Activated CD4-positive, alpha-beta memory T cell treated with anti-CD3 and anti-CD28 coated beads for 36 hours (primary cell): ENCODE measurements around the gene AKAP7. TPM values are rescaled to one million over a fixed set of nuclear protein-coding genes. Genes with fewer than 3 reads are reported as not detected.

ENCODE experiments used
- CTCF ChIA-PET: fragments of 350-600 bp; sonication (Branson Sonifier 250); formaldehyde crosslinking; loops from one replicate; lab custom pipeline; 2021; ENCODE audit warnings: antibody characterized with exemption, inconsistent platforms; lab: Charles Lee
- POLR2A ChIA-PET: fragments of 350-600 bp; sonication (Branson Sonifier 250); formaldehyde crosslinking; loops from one replicate; lab custom pipeline; 2021; ENCODE audit warnings: antibody characterized with exemption; lab: Charles Lee
- DNase-seq: peaks from one replicate; pipeline ENCODE4 v3.0.0-alpha.2; 2020
- H3K27ac Mint-ChIP-seq: one replicate; pipeline ENCODE4 v1.8.0; 2021; ENCODE audit warnings: mixed read lengths
- H3K27me3 Mint-ChIP-seq: one replicate; pipeline ENCODE4 v1.8.0; 2021; ENCODE audit warnings: mixed read lengths
- H3K36me3 Mint-ChIP-seq: one replicate; pipeline ENCODE4 v1.8.0; 2021; ENCODE audit warnings: mixed read lengths
- H3K4me1 Mint-ChIP-seq: one replicate; pipeline ENCODE4 v1.8.0; 2021; ENCODE audit warnings: low read depth, mixed read lengths
- H3K4me3 Mint-ChIP-seq: one replicate; pipeline ENCODE4 v1.8.0; 2021; ENCODE audit warnings: mild to moderate bottlenecking, mixed read lengths
- H3K9me3 Mint-ChIP-seq: one replicate; pipeline ENCODE4 v1.8.0; 2021; ENCODE audit warnings: mixed read lengths
- intact Hi-C: fragments of 100-400 bp; cut with micrococcal nuclease; formaldehyde crosslinking; loops from one replicate; pipeline ENCODE4 v1.15.1; 2023
- total RNA-seq, 2 experiments: library from RNA; stranded (reverse); gene quantifications; one replicate each; pipeline ENCODE4 v1.2.3, GENCODE V29; 2021

The AKAP7 gene
- total RNA-seq, 2 experiments from 2014 or later, result 4.0 to 4.3 TPM

DNA sequence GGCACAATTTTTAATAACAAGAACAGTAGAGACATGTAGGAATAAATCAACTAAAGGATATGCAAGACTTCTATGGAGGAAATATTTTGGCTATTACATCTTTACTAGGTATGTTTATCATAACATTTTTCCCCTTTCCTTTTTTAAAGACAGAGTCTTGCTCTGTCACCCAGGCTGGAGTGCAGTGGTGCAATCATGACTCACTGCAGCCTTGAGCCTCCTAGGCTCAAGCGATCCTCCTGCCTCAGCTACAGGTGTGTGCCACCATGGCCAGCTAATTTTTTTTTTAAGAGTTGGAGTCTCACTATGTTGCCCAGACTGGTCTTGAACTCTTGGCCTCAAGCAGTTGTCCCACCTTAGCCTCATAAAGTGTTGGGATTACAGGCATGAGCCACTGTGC, 37.0 kb downstream of the AKAP7 start:
- no peak overlapping the region for H3K27ac Mint-ChIP-seq
- CTCF ChIA-PET, result no interaction called here
- POLR2A ChIA-PET, result no interaction called here
- no peak overlapping the region for H3K4me3 Mint-ChIP-seq
- DNase-seq, result no peak
- intact Hi-C loops, result no loop called here
- H3K36me3 Mint-ChIP-seq, result no peaks in the 10 kb centered on the region
- no peaks in the 10 kb centered on the region for H3K9me3 Mint-ChIP-seq
- no peaks in the 10 kb centered on the region for H3K27me3 Mint-ChIP-seq
- H3K4me1 Mint-ChIP-seq, result no peaks in the 10 kb centered on the region

DNA sequence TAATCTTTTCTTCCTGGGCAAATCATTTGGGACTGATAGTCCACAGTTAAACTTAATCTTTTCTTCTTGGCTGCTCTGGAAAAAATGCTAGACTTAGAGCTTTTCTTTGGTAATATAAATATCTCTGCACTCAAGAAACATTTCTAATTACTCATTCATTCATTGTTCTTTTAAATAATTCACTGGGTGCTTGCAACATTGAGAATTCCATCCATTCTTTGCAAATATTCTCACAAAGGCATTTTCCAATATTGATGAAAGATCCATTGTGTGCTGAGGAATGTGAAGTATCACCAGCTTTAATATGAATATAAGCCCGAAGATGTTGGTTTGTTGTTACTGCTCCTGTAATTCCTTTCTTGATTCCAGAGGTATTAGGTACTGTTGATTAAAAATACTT, 38.4 kb downstream of the AKAP7 start:
- CTCF ChIA-PET, result interaction anchor here (1.3 kb wide), 1 partner anchor 9 kb away, joined by 5 read pairs; no protein-coding TSS in a partner anchor
- H3K27me3 Mint-ChIP-seq, result no peaks in the 10 kb centered on the region
- POLR2A ChIA-PET, result no interaction called here
- no peak for DNase-seq
- no peaks in the 10 kb centered on the region for H3K9me3 Mint-ChIP-seq
- intact Hi-C loops, result no loop called here
- no peak overlapping the region for H3K27ac Mint-ChIP-seq
- no peaks in the 10 kb centered on the region for H3K4me1 Mint-ChIP-seq
- no peaks in the 10 kb centered on the region for H3K36me3 Mint-ChIP-seq
- H3K4me3 Mint-ChIP-seq, result no peak overlapping the region

DNA sequence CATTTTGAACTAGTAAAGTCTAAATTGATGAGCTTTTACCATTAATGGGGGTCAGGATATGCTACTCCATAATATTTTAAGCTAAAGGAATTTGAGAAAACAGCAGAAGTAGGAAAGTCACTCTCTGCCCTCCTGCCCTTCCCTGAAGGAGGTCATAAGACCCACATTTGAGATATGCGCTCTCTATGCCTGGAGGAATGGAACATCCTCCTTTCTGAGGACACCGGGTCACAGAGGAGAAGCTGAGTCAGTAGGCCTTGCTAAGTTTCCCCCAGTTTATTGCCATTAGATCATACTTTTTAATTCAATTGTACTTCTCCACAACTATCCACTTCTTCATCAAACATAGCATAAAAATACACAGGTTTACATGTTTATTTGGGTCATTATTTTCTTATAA, 40.3 kb downstream of the AKAP7 start:
- no peak for DNase-seq
- Mint-ChIP-seq H3K4me1 (no peaks in the 10 kb centered on the region), H3K27me3 (no peaks in the 10 kb centered on the region), H3K36me3 (no peaks in the 10 kb centered on the region), H3K27ac (no peak overlapping the region), H3K4me3 (no peak overlapping the region), H3K9me3 (no peaks in the 10 kb centered on the region)
- ChIA-PET CTCF (no interaction called here), POLR2A (no interaction called here)
- intact Hi-C loops, result no loop called here

DNA sequence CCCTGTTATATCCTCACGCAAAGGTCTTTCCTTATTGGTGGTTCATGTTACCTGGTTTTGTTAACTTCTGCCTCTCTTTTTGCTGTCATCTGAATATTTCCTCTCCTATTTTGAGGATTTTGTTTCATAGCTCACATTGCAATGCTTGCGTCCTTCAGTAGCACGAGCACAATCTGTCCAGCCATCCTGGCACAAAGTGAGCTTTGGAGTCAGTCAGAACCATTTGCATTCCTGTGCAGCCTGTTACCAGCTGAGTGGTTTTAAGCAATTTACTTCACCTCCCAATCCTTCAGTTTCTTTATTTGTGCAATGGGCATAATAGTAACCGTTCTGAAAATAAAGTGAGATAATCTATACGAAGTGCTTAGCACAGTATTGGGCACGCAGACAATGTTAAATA, 42.7 kb downstream of the AKAP7 start:
- ChIA-PET CTCF (interaction anchor here (1.8 kb wide), 1 partner anchor 355 kb away, joined by 4 read pairs; no protein-coding TSS in a partner anchor), POLR2A (no interaction called here)
- no peak for DNase-seq
- Mint-ChIP-seq H3K27ac (no peak overlapping the region), H3K4me1 (peaks cover 3% of the 10 kb centered on the region), H3K9me3 (no peaks in the 10 kb centered on the region), H3K36me3 (no peaks in the 10 kb centered on the region), H3K4me3 (no peak overlapping the region), H3K27me3 (no peaks in the 10 kb centered on the region)
- intact Hi-C loops, result no loop called here

DNA sequence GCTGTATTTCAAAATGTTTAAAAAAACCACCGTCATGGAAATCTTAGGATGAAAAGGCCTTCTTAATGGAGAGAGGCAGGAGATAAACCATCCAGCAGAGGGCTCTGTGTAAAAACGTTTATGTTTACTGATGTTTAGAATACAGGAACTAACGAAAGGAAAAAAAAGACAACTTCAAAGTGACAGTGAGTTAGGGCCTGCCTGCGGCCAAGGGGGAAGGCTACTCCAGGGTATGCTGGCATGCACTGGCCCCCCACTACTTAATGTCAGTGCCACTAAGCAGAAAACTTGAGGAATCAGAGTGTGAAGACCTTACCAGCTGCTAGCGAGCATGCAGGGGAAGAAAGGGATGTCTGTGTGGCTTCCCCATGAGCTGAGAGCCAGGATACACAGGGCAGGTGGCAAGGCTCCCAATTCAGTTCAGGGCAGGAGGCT, 47.7 kb downstream of the AKAP7 start:
- Mint-ChIP-seq H3K27ac (no peak overlapping the region), H3K27me3 (no peaks in the 10 kb centered on the region), H3K36me3 (no peaks in the 10 kb centered on the region), H3K4me1 (peaks cover 9% of the 10 kb centered on the region), H3K4me3 (no peak overlapping the region), H3K9me3 (no peaks in the 10 kb centered on the region)
- no peak for DNase-seq
- CTCF ChIA-PET, result interaction anchor here (0.8 to 6.1 kb wide), 15 partner anchors 9 to 445 kb away, joined by 3 to 65 read pairs (median 4); partner anchors contain the start of gene MED23
- POLR2A ChIA-PET, result no interaction called here
- intact Hi-C loops, result loop anchor here (1.0 to 2.0 kb wide), 2 partner anchors 14 to 351 kb away; no protein-coding TSS in a partner anchor

DNA sequence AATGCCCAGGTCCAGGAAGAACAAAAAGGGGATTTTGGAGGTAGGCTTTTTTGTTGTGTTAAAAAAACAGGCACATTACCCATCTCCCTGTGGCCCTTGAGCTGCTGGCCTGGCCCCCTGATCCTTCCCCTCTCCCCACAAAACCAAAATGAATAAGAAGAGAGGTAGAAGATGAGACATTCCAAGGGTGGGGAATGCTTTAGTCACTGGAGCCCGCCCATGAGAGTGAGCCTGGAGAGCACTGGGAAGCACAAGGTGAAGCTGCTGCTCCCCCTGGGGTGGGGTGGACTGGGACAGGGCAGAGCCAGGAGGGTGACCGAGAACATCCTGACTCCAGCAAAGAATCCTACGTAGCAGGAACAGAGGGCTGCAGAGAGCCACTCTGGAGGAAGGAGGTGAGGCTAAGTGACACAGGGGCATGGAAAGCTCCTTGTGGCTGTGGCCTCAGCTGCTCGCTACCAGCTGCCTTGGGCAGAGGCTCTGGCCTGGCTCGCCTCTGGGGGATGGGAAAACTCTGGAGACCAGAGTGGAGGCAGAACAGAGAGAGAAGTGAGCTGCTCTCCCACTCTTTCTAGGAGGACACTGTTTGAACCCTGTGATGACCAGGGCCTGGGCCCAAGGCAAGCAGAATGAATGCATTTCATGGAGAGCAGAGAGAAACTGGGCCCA, 48.3 kb downstream of the AKAP7 start:
- Mint-ChIP-seq H3K27ac (no peak overlapping the region), H3K27me3 (no peaks in the 10 kb centered on the region), H3K4me3 (no peak overlapping the region), H3K4me1 (peaks cover 9% of the 10 kb centered on the region), H3K36me3 (no peaks in the 10 kb centered on the region), H3K9me3 (no peaks in the 10 kb centered on the region)
- ChIA-PET POLR2A (no interaction called here), CTCF (interaction anchor here (0.8 to 6.1 kb wide), 12 partner anchors 8 to 445 kb away, joined by 3 to 65 read pairs (median 4); partner anchors contain the start of gene MED23)
- intact Hi-C loops, result loop anchor here (1.0 to 2.0 kb wide), 2 partner anchors 13 to 351 kb away; no protein-coding TSS in a partner anchor
- no peak for DNase-seq

DNA sequence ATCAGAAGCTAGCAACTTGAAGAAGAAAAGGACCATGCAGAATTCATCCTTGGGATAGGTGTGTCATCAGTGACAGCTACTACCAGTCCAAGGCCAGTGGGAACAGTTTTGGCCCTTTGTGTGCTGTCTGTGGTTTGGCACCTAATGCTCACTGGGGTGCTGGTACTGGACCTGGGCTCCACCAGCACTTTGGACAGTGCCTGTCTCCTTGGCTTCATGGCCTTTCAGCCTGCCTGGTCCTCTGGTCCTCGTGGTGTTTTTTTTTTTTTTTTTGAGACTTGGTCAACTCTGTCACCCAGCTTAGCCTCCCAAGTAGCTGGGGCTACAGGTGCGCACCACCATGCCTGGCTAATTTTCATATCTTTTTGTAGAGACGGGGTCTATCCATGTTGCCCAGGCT, 56.3 kb downstream of the AKAP7 start:
- Mint-ChIP-seq H3K4me1 (no peaks in the 10 kb centered on the region), H3K27ac (no peak overlapping the region), H3K27me3 (no peaks in the 10 kb centered on the region), H3K9me3 (peaks cover 30% of the 10 kb centered on the region), H3K36me3 (peaks cover 28% of the 10 kb centered on the region), H3K4me3 (no peak overlapping the region)
- POLR2A ChIA-PET, result no interaction called here
- no peak for DNase-seq
- intact Hi-C loops, result loop anchor here (10.0 kb wide), 1 partner anchor 603 kb away; no protein-coding TSS in a partner anchor
- CTCF ChIA-PET, result interaction anchor here (1.3 to 2.1 kb wide), 2 partner anchors 8 to 9 kb away, joined by 3 to 5 read pairs; no protein-coding TSS in a partner anchor

DNA sequence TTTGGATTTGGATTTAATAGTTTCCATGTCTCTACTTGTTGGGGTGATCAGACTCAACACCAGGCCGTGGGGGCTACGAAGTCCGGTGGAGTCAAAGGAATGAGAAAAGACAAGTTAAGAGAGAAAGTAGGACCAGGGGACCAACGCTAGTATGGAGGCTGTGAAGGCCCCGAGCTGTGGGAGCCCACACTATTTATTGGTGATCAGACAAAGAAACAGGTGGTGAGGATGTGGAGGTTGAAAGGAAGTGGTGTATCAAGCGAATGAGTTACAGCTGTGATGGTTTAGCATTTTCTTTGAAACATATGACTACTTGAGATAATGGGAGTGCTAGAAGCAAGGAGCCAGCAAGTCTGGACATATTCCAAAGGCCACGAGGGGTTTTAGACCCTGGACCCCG, 62.4 kb downstream of the AKAP7 start:
- Mint-ChIP-seq H3K27me3 (no peaks in the 10 kb centered on the region), H3K4me1 (peaks cover 42% of the 10 kb centered on the region), H3K27ac (peak overlapping the region; percentile 93), H3K4me3 (peak overlapping the region; percentile 3), H3K36me3 (peaks cover 21% of the 10 kb centered on the region), H3K9me3 (peaks cover 24% of the 10 kb centered on the region)
- ChIA-PET CTCF (interaction anchor here (3.3 to 3.4 kb wide), 3 partner anchors 322 to 431 kb away, joined by 13 to 77 read pairs (median 21); partner anchors contain the start of gene MED23), POLR2A (no interaction called here)
- peak; percentile 15 for DNase-seq
- intact Hi-C loops, result loop anchor here (2.0 to 10.0 kb wide), 6 partner anchors 15 to 715 kb away; partner anchors contain the start of genes AKAP7 and EPB41L2

DNA sequence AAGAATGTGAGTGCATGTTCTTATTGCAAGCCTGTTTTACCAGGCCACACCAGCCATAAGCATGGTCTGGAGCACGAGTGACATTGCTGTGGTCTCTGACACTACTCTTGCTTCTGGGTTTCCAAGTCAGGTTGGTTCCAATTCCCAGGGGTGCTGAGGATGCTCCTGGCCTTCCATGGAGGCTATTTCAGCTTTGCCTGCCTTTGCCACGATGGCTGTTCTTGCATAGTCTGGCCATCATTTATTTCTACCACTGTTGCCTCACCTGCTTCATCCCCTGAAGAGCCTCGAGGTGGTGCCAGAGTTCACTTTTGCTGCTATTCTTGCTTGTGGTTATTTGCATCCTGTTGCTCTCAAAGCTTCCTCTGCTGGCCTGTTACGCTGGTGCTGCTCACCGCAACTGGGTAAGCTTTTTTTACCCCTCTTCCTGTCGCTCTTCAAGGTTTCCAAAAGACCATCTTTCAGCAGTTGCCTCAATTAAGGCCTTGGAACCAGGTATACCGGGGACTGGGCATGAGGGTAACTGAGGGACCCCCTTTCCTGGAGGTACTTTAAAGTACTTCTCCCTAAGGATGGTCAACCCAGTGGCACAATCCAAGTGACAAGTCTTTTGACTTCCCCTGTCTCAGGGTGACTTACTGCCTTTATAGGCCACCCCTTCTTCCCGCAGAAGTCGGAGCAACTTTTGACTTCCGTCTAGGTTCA, 64.5 kb downstream of the AKAP7 start:
- Mint-ChIP-seq H3K36me3 (peaks cover 3% of the 10 kb centered on the region), H3K4me3 (peak overlapping the region; percentile 72), H3K4me1 (peaks cover 58% of the 10 kb centered on the region), H3K27ac (peak overlapping the region; percentile 93), H3K27me3 (no peaks in the 10 kb centered on the region), H3K9me3 (peaks cover 4% of the 10 kb centered on the region)
- intact Hi-C loops, result loop anchor here (1.0 to 10.0 kb wide), 11 partner anchors 62 to 713 kb away; partner anchors contain the start of genes AKAP7, EPB41L2 and MED23
- ChIA-PET POLR2A (interaction anchor here (0.7 to 2.3 kb wide), 4 partner anchors 46 to 429 kb away, joined by 3 to 11 read pairs (median 3); no protein-coding TSS in a partner anchor), CTCF (interaction anchor here (0.6 to 3.4 kb wide), 31 partner anchors 9 to 655 kb away, joined by 3 to 77 read pairs (median 4); partner anchors contain the start of gene MED23)
- DNase-seq, result peak; percentile 83

DNA sequence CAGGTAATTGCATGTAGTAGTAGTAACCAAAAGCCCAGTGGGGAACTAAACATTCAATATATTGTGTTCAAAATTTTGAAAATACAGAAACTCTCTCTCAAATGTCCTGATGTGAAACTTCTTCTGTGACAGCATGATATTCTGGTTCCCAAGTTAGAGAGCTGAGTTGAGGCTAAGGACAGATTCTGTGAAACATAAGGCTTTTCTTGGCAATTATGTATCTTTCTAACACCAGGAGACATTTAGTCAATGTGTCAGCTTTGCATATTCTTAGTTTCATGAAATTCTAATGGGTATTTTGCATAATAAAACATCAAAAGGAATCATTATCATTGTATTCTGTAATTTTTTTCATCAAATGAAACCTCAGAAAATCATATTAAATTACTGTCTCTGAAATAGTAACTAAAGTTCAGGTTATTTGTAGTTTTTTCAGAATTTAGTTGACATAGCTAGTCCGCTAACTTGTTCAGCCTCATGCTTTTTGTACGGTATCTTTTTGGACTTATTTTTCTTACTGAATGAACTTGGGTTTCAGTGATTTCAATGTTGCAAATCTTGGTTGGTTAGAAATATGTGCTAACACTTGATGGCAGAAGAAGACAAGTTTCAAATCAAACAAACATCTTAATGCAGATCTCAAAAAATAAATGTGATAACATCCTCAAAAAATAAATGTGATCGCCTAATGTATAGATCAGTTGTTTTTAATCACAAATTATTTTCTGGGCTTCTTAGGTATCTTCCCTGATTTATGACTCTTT, 70.4 kb downstream of the AKAP7 start:
- Mint-ChIP-seq H3K36me3 (peaks cover 5% of the 10 kb centered on the region), H3K4me3 (no peak overlapping the region), H3K27me3 (no peaks in the 10 kb centered on the region), H3K9me3 (peaks cover 2% of the 10 kb centered on the region), H3K4me1 (peaks cover 58% of the 10 kb centered on the region), H3K27ac (no peak overlapping the region)
- intact Hi-C loops, result loop anchor here (5.0 kb wide), 1 partner anchor 42 kb away; no protein-coding TSS in a partner anchor
- DNase-seq, result no peak
- POLR2A ChIA-PET, result no interaction called here
- CTCF ChIA-PET, result interaction anchor here (0.7 to 3.1 kb wide), 3 partner anchors 61 to 328 kb away, joined by 3 to 17 read pairs (median 3); no protein-coding TSS in a partner anchor
